ENCODE measurements around the gene F2RL3. TPM values are rescaled to one million over a fixed set of nuclear protein-coding genes. Genes with fewer than 3 reads are reported as not detected.

F2RL3 gene
- total and polyA plus RNA-seq, 9 of the 15 experiments (the other 6 are each of a cell fraction or from before 2014, with no cell fraction given), result 1.4 to 27.6 (median 11.9) TPM

GRCh38 chr19:16899566-16900075 is 10.8 kb downstream of the F2RL3 start (continued):
- TF ChIP-seq, protein P1, sequence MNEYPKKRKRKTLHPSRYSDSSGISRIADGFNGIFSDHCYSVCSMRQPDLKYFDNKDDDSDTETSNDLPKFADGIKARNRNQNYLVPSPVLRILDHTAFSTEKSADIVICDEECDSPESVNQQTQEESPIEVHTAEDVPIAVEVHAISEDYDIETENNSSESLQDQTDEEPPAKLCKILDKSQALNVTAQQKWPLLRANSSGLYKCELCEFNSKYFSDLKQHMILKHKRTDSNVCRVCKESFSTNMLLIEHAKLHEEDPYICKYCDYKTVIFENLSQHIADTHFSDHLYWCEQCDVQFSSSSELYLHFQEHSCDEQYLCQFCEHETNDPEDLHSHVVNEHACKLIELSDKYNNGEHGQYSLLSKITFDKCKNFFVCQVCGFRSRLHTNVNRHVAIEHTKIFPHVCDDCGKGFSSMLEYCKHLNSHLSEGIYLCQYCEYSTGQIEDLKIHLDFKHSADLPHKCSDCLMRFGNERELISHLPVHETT (CRISPR knock-in tag; conservative IDR thresholded peaks at IDR 0.05 in 1 of 2, IDR thresholded peaks at IDR 0.05 in 1 of 2), result 0 out of 4 replicates have a peak, but pooled peaks of 1 of the 2 experiments have one; percentile 49
- no peak for TF ChIP-seq BCL6 (CRISPR knock-in tag; IDR thresholded peaks at IDR 0.05)
- no peak for TF ChIP-seq BRCA1 (IDR thresholded peaks at IDR 0.05)
- no peak for TF ChIP-seq BRCA1 (CRISPR knock-in tag; IDR thresholded peaks at IDR 0.05)
- no peak for TF ChIP-seq STAT5B (CRISPR knock-in tag; IDR thresholded peaks at IDR 0.05)
- no peak for TF ChIP-seq HMGN3 (IDR thresholded peaks at IDR 0.05; ENCODE audit: borderline replicate concordance, extremely low read depth, insufficient read length, low read depth, low read length)
- 0 out of 2 replicates have a peak, but pooled peaks have one; percentile 5 for TF ChIP-seq CREM (IDR thresholded peaks at IDR 0.05; ENCODE audit: low read depth)
- TF ChIP-seq GABPB1 (CRISPR knock-in tag; IDR thresholded peaks at IDR 0.05), result no peak
- no peak for TF ChIP-seq ZNF75A (CRISPR knock-in tag; IDR thresholded peaks at IDR 0.05)
- TF ChIP-seq, protein P2, sequence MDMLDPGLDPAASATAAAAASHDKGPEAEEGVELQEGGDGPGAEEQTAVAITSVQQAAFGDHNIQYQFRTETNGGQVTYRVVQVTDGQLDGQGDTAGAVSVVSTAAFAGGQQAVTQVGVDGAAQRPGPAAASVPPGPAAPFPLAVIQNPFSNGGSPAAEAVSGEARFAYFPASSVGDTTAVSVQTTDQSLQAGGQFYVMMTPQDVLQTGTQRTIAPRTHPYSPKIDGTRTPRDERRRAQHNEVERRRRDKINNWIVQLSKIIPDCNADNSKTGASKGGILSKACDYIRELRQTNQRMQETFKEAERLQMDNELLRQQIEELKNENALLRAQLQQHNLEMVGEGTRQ (CRISPR knock-in tag; IDR thresholded peaks at IDR 0.05), result no peak
- TF ChIP-seq ZNF274 (IDR thresholded peaks at IDR 0.05; ENCODE audit: borderline replicate concordance, low read depth, low read length), result no peak
- no peak for TF ChIP-seq SAP30 (IDR thresholded peaks at IDR 0.05; ENCODE audit: borderline replicate concordance, insufficient read depth, low read depth, low read length, poor library complexity, severe bottlenecking)
- TF ChIP-seq JUN (IDR thresholded peaks at IDR 0.05; ENCODE audit: borderline replicate concordance, low read depth, low read length), result no peak
- no peak for TF ChIP-seq JUN (CRISPR knock-in tag; IDR thresholded peaks at IDR 0.05; ENCODE audit: borderline replicate concordance)
- no peak for TF ChIP-seq PRMT5 (CRISPR knock-in tag; IDR thresholded peaks at IDR 0.05)
- 0 out of 2 replicates have a peak, but pooled peaks have one; percentile 41 for TF ChIP-seq MITF (IDR thresholded peaks at IDR 0.05)
- TF ChIP-seq ARID2 (IDR thresholded peaks at IDR 0.05), result peak; percentile 79; the same call in 1 of the 2 replicates
- no peak for TF ChIP-seq POLR2AphosphoS5 (IDR thresholded peaks at IDR 0.05; ENCODE audit: control insufficient read depth, insufficient read depth, low read depth, low read length)
- TF ChIP-seq ZEB2 (IDR thresholded peaks at IDR 0.05), result no peak
- no peak for TF ChIP-seq ZNF507 (tag; conservative IDR thresholded peaks at IDR 0.05)
- no peak for TF ChIP-seq RCOR1 (IDR thresholded peaks at IDR 0.05; ENCODE audit: borderline replicate concordance in 1 of 2, low read depth in 2 of 2, low read length in 2 of 2)
- TF ChIP-seq SREBF1 (IDR thresholded peaks at IDR 0.05; ENCODE audit: borderline replicate concordance, low read depth, low read length), result no peak
- no peak for TF ChIP-seq MTA1 (IDR thresholded peaks at IDR 0.05; ENCODE audit: borderline replicate concordance)
- no peak for TF ChIP-seq MYNN (IDR thresholded peaks at IDR 0.05)
- TF ChIP-seq MYNN (CRISPR knock-in tag; IDR thresholded peaks at IDR 0.05), result no peak
- no peak for TF ChIP-seq HMBOX1 (IDR thresholded peaks at IDR 0.05)
- no peak for TF ChIP-seq SETDB1 (IDR thresholded peaks at IDR 0.05; ENCODE audit: low read length)
